CD4-positive, alpha-beta T cell treated with Interleukin-2 at 100 ng/mL for 4 hours (primary cell): ENCODE results near the gene RNF6.

Experiments used
- DNase-seq: peaks from one replicate; pipeline ENCODE4 v3.0.0-alpha.2; 2020; ENCODE audit warnings: low spot score

The RNF6 gene

GRCh38 chr13:26225896-26226617, 3.9 kb upstream of the RNF6 start:
- DNase-seq: no peak

DNA sequence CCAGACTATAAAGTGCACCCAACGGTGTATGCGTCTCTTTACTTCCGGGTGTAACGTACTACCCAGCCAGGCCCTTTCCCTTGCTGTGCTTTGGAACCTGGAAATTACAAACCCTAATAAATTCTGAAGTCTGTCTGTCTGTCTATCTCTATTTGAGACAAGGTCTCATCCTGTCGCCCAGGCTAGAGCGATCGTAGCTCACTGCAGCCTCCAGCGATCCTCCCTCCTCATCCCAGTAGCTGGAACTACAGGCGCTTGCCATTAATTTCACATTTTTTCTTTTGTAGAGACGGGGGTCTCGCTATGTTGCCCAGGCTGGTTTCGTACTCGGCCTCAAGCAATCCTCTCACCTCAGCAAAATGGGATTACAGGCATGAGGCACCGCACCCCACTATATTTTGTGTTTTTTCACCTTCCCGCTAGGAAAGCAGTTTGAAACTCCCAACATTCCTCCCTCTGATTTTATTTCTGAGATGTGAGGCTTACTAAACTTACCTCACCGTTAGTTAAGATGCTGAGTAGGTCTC, 469 bp upstream of the RNF6 start:
- DNase-seq: no peak

GRCh38 chr13:26221399-26221720, 754 bp downstream of the RNF6 start:
- no peak for DNase-seq

- DNase-seq: peak; percentile 2
Observed at GRCh38 chr13:26220575-26220974, 1.5 kb downstream of the RNF6 start.

DNA sequence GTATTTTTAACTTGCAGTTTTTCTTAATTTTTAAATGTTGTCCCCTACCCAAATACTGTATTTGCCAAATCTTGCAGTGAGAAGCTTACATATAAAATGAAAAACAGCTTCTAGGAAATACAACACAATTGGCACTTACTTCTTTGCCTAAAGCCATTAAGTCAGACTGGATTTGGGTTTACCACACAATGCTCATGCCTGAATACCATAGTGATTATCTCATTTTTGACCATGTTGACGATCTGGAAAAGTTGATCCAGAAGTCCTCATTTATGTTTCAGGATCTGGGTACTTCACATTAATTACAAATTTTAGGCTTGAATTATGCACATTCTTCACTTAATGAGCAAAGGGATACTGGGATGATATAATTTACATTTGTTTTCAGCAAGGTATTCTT, 2.4 kb downstream of the RNF6 start:
- no peak for DNase-seq

GRCh38 chr13:26216042-26216441, 6.1 kb downstream of the RNF6 start:
- no peak for DNase-seq

DNA sequence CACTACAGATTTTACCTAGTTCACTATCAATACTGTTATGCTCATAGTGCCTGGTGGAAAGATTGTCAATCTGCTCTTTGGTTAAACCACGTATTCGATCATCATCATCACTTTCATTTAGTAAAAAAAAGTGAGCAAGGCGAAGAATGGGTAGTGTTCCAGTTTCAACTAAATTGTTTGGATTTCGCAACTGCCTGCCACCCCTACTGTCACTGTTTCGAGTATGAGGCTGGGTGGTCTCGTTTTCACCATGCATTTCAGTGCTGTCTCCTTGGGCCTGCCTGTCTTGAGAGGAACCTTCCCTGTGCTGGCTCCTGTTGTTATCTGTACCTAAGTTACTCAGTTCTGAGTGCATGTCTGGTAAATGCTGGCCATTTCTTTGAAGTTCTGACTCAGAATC, 8.1 kb downstream of the RNF6 start:
- no peak for DNase-seq

DNA sequence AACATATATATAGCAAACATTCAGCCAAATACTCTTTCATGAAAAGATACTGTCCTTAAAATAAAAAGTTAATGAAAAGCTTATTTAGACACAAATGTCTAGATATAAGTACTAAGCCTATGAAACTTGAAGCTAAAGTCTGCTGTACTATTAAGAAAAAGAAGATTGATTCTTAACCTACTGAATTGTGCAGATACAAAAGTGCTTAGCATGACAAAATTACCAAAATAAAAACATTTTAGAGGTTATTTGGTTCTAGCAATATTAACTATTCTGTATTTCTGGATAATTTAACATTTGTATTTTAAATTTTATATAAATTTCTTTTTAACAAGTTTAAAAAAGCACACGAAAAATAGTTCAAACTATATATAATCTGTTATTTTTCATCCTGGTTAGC, 8.8 kb downstream of the RNF6 start:
- DNase-seq: no peak

GRCh38 chr13:26208287-26208686, 13.8 kb downstream of the RNF6 start:
- DNase-seq: no peak

DNA sequence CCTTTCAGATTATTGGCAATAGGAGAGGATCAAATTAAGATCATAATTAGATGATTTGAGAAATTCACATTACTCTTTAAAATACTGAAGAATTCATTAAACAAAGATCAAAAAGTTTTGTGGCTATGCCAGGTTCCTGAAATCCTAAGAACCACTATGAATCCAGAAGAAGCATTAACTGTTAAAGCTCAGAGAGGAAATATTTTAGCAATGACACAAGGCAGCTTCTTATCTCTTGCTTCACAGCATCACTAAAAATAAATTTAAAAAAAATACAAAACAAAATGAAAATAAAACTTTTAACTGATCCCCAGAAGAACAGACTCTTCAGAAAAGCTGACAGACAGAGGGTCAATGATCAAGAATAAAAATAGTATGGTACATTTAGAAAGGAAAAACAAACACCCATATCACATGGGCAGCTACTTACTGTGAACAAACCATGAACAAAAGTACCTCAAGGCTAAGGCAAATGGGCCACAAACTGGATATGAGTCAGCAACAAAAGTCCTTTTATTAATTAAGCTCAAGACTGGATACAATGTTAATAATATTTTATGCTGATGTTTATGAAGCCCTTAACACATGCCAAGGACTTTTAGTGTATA, 19.6 kb downstream of the RNF6 start:
- DNase-seq: no peak

- no peak for DNase-seq
Observed at GRCh38 chr13:26200811-26201210, 21.3 kb downstream of the RNF6 start.

DNA sequence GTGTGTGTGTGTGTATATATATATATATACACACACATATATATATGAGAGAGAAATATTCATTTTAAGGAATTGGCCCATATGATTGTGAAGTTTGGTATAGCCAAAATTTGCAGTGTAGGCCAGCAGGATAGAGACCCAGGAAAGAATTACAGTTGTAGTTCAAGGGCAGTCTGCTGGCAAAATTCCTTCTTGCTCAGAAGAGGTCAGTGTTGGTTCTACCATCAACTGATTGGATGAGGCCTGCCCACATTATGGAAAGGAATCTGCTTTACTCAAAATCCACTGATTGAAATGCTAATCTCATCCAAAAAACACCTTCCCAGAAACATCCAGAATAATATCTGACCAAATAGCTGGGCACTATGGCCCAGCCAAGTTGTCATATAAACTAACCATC, 24.0 kb downstream of the RNF6 start:
- DNase-seq: no peak

- no peak for DNase-seq
Observed at GRCh38 chr13:26197298-26197697, 24.8 kb downstream of the RNF6 start.

- DNase-seq: no peak
Observed at GRCh38 chr13:26186995-26187394, 35.1 kb downstream of the RNF6 start.

- DNase-seq: peak; percentile 93
Observed at GRCh38 chr13:26186118-26186870, 35.8 kb downstream of the RNF6 start.

DNA sequence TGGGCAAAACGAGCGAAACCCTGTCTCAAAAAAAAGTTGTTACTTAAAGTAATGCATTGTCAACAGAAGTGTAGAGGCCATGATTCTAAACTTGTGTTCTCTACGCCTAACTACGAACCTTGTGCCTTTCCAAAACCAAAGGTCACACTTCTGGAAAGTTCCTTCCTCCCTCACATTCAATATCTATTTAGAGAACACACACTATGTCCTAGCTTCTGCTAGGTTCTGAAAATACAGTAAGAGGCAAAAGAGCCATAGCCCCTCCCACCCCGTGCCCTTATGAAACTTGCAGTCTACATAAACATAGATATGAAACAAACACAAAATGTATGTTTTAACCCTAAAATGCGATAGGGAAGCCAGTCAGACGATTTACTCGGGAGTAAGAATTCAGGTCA, 36.4 kb downstream of the RNF6 start:
- DNase-seq: no peak

DNA sequence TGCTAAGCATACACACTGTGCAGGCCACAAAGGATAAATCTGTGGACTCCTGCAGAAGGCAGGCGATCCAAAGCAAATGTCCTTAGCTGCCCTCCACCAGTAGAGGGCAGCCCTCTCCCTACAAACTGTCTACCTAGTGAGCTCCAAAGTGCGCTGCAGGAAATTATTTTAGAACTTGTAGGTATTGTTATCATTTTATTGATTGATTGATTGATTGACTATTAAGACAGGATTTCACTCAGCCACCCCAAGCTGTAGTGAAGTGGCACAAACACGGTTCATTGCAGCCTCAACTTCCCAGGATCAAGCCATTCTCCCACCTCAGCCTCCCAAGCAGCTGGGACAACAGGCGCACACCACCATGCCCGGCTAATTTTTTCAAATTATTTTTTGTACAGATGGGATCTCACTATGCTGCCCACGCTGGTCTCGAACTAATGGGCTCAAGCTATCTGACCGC, 37.3 kb downstream of the RNF6 start:
- peak; percentile 81 for DNase-seq

DNA sequence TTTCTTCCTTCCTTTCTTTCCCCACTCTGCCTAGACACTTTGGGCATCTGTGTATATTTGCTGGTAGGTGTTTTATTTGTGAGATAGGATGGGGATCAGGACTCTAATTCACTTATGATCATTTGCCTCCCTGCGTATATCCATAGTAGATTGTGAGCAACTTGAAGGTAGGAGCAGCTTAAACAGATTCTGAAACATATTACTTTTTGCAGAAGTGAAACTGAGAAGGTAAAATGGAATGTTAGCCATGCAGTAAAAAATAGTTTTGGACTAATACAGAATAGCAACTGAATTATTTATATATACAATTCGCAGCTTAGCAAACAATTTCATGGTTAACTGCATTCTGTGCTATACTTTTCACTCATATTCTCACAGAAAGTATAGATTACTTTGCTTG, 38.7 kb downstream of the RNF6 start:
- DNase-seq: no peak

DNA sequence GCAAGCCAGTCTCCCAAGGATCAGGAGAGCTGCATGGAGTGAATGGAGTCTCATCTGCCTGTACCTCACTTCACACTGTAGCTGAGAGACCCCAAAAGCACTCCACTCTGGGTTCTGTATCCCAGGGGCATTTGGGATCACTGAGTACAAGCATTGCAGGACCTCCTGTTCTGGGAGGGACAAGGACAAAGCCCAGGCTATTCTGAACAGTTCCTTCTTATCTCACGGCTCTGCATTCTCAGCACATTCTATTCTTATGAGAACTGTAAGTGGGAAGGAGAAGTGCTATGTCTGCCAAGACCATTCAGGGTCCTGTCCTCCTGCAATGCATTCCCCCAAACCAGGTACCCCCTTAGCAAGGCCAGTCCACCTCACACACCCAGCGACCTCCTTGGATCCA, 42.8 kb downstream of the RNF6 start:
- no peak for DNase-seq

DNA sequence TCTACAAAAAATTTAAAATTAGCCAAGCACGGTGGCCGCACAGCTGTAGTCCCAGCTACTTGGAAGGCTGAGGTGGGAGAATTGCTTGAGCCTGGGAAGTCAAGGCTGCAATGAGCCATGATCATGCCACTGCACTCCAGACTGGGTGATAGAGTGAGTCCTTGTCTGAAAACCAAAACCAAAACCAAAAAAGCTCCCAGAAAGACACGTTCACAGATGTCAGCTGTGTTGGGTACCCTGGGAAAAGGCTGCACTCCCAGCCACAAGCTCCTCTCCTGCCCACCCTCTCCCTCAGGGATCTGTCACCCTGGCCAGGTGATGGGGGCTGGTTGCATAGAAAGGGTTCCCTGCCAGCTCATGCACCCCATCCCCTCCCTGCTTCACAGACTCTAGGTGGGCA, 53.3 kb downstream of the RNF6 start:
- DNase-seq: no peak

DNA sequence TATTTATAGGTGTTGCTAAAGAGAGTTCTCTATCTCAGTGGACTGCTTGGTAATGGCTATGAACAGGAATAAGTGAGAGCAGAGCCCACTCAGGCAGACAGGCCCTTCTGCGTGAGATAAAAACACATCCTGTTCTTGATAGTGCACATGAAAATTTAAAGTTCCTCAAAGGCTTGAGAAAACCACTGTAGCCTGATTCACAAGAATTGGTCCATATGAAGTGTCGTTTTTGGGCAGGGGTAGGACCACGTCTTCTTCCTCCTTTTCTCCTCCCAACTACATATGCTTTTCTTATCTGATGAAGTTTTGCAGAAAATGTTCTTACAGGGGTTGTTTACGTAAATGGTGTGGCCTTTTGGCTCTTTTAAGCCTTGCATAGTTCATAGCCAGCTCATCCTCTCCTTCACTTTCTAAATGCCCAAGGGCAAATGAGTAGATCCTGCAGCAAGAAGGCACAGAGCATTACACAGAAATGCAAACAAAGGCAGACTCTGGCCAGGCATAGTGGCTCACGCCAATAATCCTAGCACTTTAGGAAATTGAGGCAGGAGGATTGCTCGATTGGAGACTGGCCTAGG, 53.8 kb downstream of the RNF6 start:
- no peak for DNase-seq

DNA sequence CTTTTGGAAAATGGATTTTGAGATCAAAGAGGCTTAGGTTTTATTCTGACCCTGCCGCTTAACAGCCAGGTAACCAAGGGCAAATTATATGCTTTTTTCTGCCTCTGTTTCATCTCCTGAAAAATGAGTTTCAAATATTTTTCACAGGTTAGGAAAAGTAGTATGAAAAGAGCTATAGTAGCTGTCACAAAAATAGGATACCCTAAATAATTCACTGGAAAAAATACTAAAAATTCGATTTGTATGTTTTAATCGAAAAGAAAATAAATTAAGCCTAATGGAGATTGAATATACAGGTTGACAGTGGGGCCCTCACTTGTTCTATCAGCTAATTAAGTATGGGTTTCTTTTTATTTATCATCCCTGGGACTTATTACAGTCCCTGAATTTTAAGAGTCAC, 58.3 kb downstream of the RNF6 start:
- DNase-seq: no peak
